Measurements from ENCODE around the gene FSTL1.

FSTL1 gene

GRCh38 chr3:120449251-120449650 is 1.5 kb downstream of the FSTL1 start:
- TF ChIP-seq NFRKB (IDR thresholded peaks at IDR 0.05) (no peak), ELF4 (IDR thresholded peaks at IDR 0.05) (no peak)
- DNase-seq (ENCODE audit: extremely low spot score): no peak
- CTCF ChIA-PET: interaction anchor here (1.5 kb wide), 1 partner anchor 109 kb away, joined by 5 read pairs; no protein-coding TSS in a partner anchor
- POLR2A ChIA-PET: interaction anchor here (0.9 to 1.8 kb wide), 6 partner anchors 9 to 100 kb away, joined by 3 to 7 read pairs (median 4); partner anchors contain the start of gene LRRC58

DNA sequence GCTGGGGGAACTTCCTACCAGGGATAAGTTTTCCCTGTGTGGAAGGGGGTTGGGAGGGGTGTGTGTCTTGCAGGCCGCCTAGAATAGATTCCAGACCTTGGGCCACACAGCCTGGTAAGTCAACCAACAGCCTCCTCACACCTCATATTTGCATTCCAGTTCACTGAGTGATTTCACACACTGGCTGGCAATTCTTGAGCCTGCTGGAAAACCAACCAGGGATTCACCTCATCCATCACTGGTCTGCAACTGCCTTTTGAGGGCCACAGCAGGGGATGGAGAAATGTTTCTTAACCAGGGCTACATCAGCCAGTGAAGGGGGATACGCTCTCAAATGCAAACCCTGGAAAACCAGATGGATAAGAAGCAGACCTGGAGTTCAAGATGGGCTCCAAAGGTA is 2.0 kb downstream of the FSTL1 start:
- POLR2A ChIA-PET: interaction anchor here (1.2 to 1.8 kb wide), 4 partner anchors 9 to 99 kb away, joined by 3 to 7 read pairs (median 5); partner anchors contain the start of gene LRRC58
- TF ChIP-seq FOXA1 (IDR thresholded peaks at IDR 0.05): no peak
- CTCF ChIA-PET: interaction anchor here (1.5 kb wide), 1 partner anchor 110 kb away, joined by 5 read pairs; no protein-coding TSS in a partner anchor
- DNase-seq (ENCODE audit: extremely low spot score): peak; percentile 11

- TF ChIP-seq SUZ12 (IDR thresholded peaks at IDR 0.05): no peak
- no peak for TF ChIP-seq FOXA1 (IDR thresholded peaks at IDR 0.05)
- no peak for TF ChIP-seq BHLHE40 (IDR thresholded peaks at IDR 0.05; ENCODE audit: borderline replicate concordance)
- no peak for TF ChIP-seq ZNF384 (IDR thresholded peaks at IDR 0.05)
- no peak for TF ChIP-seq SP1 (IDR thresholded peaks at IDR 0.05)
- TF ChIP-seq ELF4 (IDR thresholded peaks at IDR 0.05): no peak
- TF ChIP-seq FOXK2 (IDR thresholded peaks at IDR 0.05): no peak
- no peak for TF ChIP-seq FOXM1 (IDR thresholded peaks at IDR 0.05; ENCODE audit: borderline replicate concordance)
- TF ChIP-seq, protein P1, sequence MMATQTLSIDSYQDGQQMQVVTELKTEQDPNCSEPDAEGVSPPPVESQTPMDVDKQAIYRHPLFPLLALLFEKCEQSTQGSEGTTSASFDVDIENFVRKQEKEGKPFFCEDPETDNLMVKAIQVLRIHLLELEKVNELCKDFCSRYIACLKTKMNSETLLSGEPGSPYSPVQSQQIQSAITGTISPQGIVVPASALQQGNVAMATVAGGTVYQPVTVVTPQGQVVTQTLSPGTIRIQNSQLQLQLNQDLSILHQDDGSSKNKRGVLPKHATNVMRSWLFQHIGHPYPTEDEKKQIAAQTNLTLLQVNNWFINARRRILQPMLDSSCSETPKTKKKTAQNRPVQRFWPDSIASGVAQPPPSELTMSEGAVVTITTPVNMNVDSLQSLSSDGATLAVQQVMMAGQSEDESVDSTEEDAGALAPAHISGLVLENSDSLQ (IDR thresholded peaks at IDR 0.05): no peak
- no peak for TF ChIP-seq HDGF (IDR thresholded peaks at IDR 0.05; ENCODE audit: borderline replicate concordance)
- no peak for TF ChIP-seq L3MBTL2 (conservative IDR thresholded peaks at IDR 0.05)
- no peak for TF ChIP-seq TARDBP (IDR thresholded peaks at IDR 0.05)
- TF ChIP-seq CTBP1 (IDR thresholded peaks at IDR 0.05; ENCODE audit: borderline replicate concordance): no peak
- no peak for DNase-seq (ENCODE audit: extremely low spot score)
- CTCF ChIA-PET: no interaction called here
- POLR2A ChIA-PET: no interaction called here
Measured at GRCh38 chr3:120446891-120447668, 3.7 kb downstream of the FSTL1 start.

GRCh38 chr3:120445654-120446053 is 5.1 kb downstream of the FSTL1 start:
- DNase-seq (ENCODE audit: extremely low spot score): no peak
- ChIA-PET CTCF (interaction anchor here (1.6 kb wide), 1 partner anchor 113 kb away, joined by 5 read pairs; no protein-coding TSS in a partner anchor), POLR2A (no interaction called here)
- no peak for TF ChIP-seq FOXM1 (IDR thresholded peaks at IDR 0.05; ENCODE audit: borderline replicate concordance)
- no peak for TF ChIP-seq TARDBP (IDR thresholded peaks at IDR 0.05)
- TF ChIP-seq NFRKB (IDR thresholded peaks at IDR 0.05): no peak
- TF ChIP-seq LEF1 (IDR thresholded peaks at IDR 0.05; ENCODE audit: borderline replicate concordance): no peak
- no peak for TF ChIP-seq BHLHE40 (IDR thresholded peaks at IDR 0.05; ENCODE audit: borderline replicate concordance)
- TF ChIP-seq ARNT (IDR thresholded peaks at IDR 0.05): no peak

GRCh38 chr3:120443626-120444123 is 7.1 kb downstream of the FSTL1 start:
- ChIA-PET POLR2A (no interaction called here), CTCF (interaction anchor here (0.6 to 2.3 kb wide), 4 partner anchors 10 to 103 kb away, joined by 3 to 7 read pairs (median 4); no protein-coding TSS in a partner anchor)
- DNase-seq (ENCODE audit: extremely low spot score): no peak
- TF ChIP-seq ZNF384 (IDR thresholded peaks at IDR 0.05): no peak
- no peak for TF ChIP-seq FOXM1 (IDR thresholded peaks at IDR 0.05; ENCODE audit: borderline replicate concordance)
- no peak for TF ChIP-seq ARNT (IDR thresholded peaks at IDR 0.05)

GRCh38 chr3:120442975-120443517 is 7.7 kb downstream of the FSTL1 start:
- TF ChIP-seq TARDBP (IDR thresholded peaks at IDR 0.05) (no peak), L3MBTL2 (conservative IDR thresholded peaks at IDR 0.05) (no peak), LEF1 (IDR thresholded peaks at IDR 0.05; ENCODE audit: borderline replicate concordance) (no peak), FOXA1 (IDR thresholded peaks at IDR 0.05) (no peak), SP1 (IDR thresholded peaks at IDR 0.05) (no peak), FOXM1 (IDR thresholded peaks at IDR 0.05; ENCODE audit: borderline replicate concordance) (no peak)
- TF ChIP-seq, protein P1 (IDR thresholded peaks at IDR 0.05): no peak
- ChIA-PET CTCF (interaction anchor here (0.6 to 2.3 kb wide), 3 partner anchors 9 to 36 kb away, joined by 3 to 7 read pairs (median 4); no protein-coding TSS in a partner anchor), POLR2A (no interaction called here)
- DNase-seq (ENCODE audit: extremely low spot score): no peak

DNA sequence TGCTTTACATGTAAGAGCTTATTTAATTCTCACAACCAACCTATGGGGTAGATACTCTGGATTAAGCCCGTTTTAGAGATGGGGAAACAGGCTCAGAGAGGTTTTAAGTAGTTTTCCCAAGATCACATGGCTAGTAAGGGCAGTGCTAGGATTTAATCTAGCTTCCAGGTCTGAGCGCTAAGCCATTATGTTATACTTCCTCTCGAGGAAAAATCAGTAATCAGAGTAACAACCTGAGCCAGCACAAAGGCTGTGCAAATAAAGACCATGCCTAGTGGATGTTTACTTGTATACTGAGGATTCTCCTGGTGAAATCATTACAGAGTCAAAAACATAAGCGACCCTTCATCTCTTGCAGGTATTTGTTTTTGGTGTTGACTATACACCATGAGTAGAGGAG is 9.0 kb downstream of the FSTL1 start:
- ChIA-PET CTCF (interaction anchor here (2.3 kb wide), 1 partner anchor 24 kb away, joined by 7 read pairs; no protein-coding TSS in a partner anchor), POLR2A (no interaction called here)
- no peak for DNase-seq (ENCODE audit: extremely low spot score)
- TF ChIP-seq FOXA1 (IDR thresholded peaks at IDR 0.05) (no peak), BHLHE40 (IDR thresholded peaks at IDR 0.05; ENCODE audit: borderline replicate concordance) (no peak), ZNF384 (IDR thresholded peaks at IDR 0.05) (no peak), FOXK2 (IDR thresholded peaks at IDR 0.05) (no peak), FOXM1 (IDR thresholded peaks at IDR 0.05; ENCODE audit: borderline replicate concordance) (no peak), TARDBP (IDR thresholded peaks at IDR 0.05) (no peak), CTBP1 (IDR thresholded peaks at IDR 0.05; ENCODE audit: borderline replicate concordance) (no peak), ARNT (IDR thresholded peaks at IDR 0.05) (no peak), ELF4 (IDR thresholded peaks at IDR 0.05) (no peak), L3MBTL2 (conservative IDR thresholded peaks at IDR 0.05) (no peak), LEF1 (IDR thresholded peaks at IDR 0.05; ENCODE audit: borderline replicate concordance) (no peak), NFRKB (IDR thresholded peaks at IDR 0.05) (no peak), SUZ12 (IDR thresholded peaks at IDR 0.05) (no peak), HDGF (IDR thresholded peaks at IDR 0.05; ENCODE audit: borderline replicate concordance) (no peak), SP1 (IDR thresholded peaks at IDR 0.05) (no peak)
- TF ChIP-seq, protein P1 (IDR thresholded peaks at IDR 0.05): no peak

All from HEK293T (cell line).